Activated CD8-positive, alpha-beta memory T cell treated with anti-CD3 and anti-CD28 coated beads, Interleukin-2, amount 50 U/mL, for 24 hours (primary cell): ENCODE results near the gene UST.

Experiments
- DNase-seq: peaks from one replicate; pipeline ENCODE4 v3.0.0-alpha.2; 2020; ENCODE audit errors: extremely low read depth

The UST gene

DNA sequence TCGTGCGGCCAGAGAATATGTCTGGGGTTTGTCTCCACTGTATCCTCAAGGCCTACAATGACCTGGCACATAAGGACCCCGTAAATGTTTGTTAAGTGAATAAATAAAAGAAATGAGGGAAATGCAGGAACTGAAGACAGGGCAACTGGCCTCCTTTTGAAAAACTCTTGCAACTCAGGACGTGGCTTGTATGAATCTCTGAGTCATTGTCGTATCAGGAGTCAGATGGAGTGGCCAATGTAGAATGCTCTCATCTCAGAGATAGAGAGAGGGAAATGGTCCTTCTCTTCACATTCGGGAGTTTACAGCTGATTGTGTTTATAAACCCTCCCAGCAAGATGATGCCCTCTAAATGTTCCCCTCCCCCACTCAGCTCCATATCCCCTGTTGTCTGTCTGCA lies 57.1 kb downstream of the UST start:
- no peak for DNase-seq

DNA sequence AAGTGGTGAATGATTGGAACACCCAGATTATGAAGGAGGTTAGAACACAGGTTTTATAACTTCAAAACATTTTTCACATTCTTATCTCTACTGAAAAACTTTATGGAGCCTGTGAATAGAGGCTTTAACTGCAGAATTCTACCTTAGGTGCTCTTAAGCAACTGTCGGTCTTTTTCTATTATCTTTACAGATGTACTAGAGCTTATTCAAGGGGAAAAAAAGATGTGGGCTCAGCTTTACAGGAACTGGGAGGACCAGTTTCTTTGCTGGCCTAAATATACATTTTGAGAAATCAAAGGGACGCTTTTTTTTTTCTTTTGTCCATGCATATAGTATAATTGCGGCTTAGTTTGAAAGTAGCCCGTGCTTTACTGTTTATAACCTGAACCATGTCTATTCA lies 58.9 kb downstream of the UST start:
- no peak for DNase-seq

DNA sequence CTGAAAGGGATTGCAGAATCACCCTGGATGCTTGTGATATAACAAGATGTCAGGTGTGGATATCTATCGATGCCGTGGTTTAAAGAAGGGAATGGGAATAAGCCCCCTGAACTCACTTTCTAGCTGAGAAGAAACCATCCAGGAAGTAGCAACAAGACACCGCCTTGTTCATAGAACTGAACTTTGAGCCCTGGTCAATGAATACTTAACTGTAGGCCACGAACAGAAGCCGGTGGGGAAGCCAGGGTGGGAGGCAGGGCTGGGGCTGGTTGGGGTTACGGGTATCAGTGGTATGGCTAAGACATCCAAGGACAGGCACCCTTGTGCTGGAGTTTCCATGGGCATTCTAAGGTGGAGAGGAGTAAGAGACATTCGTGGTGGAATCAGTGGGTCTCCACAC lies 61.0 kb downstream of the UST start:
- DNase-seq: no peak

DNA sequence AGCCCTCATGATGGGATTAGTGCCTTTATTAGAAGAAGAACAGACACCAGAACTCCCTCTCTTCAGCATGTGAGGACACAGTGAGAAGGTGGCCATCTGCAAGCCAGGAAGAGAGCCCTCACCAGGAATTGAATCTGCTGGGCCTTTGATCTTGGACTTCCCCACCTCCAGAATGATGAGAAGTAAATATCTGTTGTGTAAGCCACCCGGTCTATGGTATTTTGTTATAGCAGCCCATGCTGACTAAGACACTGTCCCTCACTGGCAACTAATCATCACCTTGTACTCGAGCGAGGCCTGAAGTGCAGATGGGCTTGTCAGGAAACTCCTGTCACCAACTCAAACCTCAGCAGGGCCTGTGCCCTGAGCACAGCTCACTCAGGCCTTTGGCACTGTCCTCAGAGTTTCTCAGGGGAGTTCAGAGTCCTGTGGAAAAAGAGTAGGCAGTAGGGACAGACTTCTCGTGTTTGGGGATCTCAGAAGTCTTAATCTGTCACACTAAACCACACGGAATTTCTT lies 62.0 kb downstream of the UST start:
- DNase-seq: no peak

DNA sequence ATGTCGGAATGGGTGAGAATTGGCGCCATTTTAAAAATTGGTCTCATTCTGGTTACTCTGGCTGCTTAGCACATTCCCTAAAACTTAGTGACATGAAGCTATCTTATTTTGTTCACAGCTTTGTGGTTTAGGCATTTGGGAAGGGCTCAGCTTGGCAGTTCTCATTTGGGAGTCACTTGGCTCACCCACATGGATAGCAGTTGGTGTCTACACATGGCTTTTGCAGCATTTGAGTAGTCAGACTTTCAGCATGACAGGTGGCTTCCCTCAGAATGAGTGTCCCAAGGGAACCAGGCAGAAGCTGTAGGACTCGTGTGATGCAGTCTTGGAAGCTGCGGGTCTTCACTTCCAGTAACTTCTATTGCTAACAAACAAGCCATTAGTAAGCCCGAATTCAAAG lies 64.6 kb downstream of the UST start:
- no peak for DNase-seq

DNA sequence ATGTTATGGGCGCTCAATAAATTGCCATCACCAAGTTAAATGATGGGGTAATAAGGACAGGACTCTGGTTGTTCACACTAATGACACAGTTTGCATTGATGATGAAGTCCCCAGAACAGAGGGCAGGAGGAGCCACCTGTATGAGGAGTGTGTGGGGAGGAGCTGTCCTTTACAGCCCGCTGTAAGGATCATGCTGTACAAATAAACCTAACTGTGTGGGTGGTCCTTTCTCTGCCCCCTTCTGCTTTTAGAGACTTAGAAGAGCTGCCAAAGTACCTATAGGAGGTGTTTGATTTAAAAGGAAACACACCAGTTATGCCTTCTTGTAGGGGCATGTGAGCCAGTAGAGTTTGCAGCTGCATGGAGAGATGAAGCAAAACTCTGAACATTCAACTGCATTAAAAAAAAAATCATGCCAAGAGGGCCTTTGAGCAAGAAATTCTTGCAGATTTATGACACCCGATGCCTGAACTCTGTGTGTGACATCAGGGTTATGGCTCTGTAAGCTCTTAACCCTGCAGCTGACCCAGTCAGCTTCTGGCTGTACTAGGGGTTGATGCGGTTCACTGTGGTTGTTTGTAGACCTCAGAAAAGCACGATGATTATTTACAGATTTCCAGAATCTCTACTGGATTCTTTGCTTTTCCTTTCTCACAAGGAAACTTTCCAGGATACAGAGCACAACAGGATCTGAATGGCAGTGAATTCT lies 67.4 kb downstream of the UST start:
- no peak for DNase-seq

DNA sequence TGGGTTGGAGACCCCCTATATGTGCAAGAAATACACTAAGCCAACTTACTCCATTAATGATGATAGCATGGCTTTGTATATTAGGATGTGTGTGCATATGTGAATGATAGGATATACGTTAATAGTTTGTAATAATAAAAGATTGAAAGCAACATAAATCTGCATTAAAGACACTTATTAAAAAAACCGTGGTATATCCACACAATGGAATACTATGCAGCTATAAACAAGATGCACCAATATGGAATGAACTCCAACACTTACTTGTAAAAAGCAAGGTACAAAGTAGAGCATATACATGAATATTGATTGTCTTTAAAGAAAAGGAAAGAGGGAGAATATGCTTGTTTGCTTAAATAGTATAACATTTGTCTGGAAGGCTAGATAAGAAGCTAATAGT lies 68.0 kb downstream of the UST start:
- no peak for DNase-seq

DNA sequence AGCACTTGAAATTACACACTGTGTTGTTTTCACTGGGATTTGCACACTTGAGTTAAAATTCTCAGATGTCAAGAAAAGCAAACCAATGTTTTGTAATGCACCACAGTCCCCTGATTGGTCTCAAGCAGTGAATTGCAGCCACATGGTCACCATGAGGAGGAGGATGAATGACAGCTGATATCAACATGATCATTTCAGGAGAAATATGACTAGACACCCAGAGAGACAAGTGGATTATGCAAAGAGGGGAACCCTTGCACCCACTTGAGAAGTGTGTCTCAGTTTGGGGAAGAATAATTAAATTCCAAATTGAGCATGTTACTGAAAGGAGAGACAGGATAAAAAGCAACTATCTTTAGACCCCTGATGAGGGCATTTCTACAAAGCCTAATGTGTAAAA lies 69.3 kb downstream of the UST start:
- DNase-seq: no peak

DNA sequence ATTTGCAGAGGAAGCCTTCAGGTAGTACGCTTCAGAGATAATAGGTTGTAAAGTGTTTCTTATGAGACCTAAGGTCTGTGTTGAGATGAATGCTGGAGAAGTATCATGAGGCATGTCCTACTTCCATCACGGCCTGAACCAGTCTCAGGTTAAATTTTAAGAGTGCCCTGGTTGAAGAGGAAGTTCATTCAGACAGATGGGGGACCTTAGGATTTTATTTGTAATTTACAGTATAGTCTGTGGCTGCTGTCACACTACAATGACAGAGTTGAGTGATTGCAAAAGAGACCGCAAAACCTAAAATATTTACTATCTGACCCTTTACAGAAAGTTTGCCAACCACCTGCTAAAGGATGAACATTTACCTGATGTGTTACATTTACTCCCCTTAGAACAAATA lies 70.9 kb downstream of the UST start:
- DNase-seq: no peak

DNA sequence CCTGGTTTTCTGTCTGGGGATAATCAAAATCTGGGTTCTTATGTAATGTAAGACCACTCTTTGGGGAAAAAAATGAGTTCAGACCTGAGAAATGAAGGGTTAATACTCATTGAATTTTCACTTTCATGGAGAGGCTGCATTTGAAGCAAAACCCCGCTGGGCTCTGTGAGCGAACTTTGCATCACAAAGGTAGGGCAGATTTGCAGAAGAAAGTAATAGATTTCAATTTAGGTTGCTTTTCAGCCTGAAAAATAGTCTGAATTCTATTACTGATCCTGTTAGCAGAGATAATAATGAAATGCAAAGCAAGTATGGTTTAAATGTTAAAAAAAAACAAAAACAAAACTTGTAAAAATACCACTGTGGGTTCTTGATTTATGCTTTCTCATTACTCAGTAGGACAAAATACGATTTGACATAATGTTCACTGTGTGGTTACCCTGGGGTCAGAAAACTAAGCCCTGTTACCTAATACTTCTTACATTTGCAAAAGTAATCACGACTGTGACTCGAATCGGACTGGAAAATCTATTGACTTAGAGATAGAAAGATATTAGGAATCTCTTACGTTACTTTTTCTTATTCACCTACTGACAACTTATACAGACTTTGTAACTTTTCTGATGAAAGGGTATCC lies 72.2 kb downstream of the UST start:
- DNase-seq: no peak

DNA sequence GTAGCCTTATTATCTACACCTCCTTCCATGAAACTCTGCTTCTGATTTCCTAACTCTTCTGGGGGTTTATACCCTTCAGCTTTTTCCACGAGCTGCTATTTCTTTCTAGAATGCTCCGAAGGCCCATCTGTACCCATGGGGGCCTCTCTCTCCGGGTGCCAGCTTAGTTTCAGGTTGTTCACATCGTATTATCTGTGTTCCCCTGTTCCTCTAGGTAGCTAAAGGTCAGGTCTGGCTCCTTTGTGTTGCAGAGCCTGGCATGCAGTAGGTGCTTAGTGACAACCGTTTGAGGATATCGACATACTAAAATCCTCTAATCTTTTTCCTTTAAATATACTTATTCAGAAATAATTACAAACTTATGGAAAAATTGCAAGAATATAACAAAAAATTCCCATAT lies 73.0 kb downstream of the UST start:
- DNase-seq: no peak

DNA sequence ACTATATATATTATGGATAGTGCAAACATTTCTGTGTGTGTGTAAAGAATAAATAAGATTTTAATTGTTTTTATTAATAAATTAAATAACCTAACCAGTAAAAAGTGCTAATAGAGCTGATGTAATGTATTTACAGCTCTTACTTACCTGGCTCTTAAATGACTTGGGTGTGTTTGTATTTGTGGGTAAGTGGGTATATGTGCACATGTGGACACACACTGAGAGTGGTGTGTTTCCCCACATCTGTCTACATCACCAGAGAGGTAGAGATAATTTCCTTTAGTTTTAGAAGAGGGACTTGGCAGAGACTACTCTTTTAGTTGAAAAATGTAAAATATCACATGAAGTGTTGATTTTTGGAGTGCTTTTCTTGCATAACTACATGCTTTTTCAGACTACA lies 76.0 kb downstream of the UST start:
- DNase-seq: no peak

DNA sequence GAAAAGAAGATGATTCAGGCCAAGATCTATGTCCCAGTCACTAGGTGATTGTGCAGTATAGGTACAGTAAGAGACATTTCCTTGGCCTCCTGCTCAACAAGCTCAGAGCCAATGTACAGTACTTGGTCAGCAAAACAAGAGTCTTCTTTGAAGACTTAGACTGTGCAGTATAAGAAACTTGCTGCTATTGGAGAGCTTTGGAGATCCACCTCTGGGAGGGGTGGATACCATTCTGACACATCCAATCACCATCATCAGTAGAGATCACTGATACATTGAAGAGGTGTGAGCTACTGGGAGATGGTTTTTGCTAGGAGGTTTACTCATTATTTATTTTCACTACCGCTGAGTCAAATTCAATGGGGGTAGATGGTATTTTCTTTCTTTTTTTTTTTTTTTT lies 77.5 kb downstream of the UST start:
- DNase-seq: no peak

DNA sequence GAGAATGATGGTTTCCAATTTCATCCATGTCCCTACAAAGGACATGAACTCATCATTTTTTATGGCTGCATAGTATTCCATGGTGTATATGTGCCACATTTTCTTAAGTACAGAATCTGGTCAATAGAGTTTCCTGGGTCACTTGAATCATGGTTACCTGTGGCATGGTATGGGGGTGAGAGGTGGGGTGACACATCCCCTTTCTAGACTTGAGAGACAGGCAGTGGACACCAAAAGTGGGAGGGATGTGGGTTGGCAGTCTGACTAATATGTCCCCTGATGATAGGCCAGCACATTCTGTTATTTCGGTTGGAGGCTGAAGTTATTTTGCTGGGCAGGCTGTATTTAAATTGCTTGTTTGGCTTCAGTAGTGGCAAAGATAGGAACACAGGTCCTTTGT lies 78.1 kb downstream of the UST start:
- DNase-seq: no peak

DNA sequence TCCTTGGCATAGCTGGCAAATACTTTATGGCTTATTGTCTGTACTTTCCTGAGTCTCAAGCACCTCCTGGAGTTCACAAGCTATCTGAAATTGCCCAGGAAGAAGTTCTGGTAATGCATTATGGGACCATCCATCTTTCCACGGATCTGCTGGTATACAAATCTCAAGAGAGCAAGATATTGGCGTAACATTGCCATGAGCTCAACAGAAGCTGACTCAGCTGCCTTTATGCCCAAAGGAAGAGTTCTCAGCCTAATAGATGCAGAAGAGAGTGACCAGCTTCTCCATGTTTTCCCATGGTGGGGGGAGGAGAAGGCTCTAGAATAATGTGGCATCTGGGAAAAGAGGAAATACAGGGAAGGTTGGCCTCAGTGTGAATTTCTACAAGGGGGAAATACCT lies 78.7 kb downstream of the UST start:
- DNase-seq: no peak

DNA sequence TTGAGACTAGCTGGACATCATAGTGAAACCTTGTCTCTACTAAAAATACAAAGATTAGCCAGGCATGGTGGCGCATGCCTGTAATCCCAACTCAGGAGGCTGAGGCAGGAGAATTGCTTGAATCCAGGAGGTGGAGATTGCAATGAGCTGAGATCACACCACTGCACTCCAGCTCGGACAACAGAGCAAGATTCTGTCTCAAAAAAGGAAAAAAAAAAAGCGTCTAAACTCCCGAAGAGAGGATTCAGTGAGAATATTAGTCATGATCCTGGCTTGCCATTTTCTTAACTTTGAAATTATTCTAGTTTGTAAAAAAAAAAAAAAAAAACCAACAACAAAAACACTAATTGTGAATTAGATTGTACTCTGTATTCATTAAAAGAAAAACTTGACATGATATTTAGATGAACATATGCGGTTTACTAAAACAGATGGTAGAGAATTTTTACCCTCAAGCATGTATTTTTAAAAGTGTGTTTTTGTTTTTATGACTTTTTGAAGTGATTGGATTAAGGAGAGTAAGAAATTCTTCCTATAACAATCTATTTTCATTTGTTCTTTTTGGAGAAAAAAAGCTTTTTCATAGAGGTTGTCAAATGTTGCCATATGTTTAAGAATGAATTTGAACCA lies 80.7 kb downstream of the UST start:
- DNase-seq: no peak

DNA sequence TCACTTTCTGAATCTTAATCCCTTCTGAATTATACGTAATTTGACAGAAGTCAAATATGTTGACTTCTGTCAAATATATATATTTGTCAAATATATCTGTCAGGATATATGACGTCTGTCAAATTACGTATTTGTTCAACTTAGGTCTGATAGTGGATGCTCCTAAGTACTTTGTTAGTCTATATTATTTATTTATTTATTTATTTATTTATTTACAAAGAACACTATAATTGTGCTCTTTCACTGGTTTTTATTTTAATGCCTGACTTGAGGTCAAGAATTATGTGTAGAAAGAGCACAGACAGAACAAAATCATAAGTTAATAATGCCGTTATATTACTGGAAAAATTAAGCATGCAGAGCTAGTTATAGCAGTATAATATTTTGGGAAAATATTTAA lies 81.2 kb downstream of the UST start:
- no peak for DNase-seq

DNA sequence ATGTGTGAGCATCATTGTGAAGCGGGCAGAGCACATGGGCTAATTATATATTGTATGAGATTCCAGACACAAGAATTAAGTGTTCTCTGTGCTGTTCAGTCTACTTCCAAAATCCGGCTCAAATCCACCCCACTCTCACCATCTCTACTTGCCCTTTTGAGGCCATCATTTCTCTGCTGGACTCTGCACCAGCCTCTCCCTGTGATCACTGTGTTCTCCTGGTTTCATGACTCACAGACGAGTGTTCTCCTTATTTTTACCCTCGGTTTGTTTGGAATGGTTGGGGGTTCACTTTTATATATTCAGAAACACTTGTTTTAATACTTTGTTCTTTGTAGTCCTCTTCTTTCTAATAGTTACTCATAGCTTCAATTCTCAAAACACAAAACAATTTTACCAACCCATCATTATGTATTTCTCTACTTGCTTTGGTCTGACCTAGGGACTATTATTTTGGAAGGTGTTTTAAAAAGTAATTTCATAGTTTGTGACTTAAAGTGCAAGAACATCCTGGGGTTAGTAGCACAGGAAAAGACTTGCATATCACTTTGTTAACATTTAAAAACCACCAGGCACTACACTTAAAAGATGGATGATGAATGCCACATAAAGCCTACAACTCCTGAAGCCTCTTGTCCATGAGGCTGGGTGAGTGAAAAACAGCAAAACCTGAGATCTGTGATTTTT lies 82.7 kb downstream of the UST start:
- no peak for DNase-seq

DNA sequence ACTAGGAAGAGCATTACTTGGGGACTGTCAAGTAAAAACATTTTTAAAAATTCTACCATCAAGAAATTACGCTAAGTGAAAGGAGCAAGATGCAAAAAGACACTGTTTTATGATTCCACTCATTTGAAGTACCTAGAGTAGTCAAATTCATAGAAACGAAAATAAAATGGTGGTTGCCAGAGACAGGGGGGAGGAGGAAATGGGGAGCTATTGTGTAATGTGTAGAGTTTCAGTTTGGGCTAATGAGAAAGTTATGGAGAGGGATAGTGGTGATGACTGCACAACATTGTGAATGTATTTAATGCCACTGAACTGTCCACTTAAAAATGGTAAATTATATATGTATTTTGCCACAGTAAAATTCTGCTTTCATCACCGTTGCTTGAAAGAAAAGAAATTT lies 83.8 kb downstream of the UST start:
- DNase-seq: no peak

DNA sequence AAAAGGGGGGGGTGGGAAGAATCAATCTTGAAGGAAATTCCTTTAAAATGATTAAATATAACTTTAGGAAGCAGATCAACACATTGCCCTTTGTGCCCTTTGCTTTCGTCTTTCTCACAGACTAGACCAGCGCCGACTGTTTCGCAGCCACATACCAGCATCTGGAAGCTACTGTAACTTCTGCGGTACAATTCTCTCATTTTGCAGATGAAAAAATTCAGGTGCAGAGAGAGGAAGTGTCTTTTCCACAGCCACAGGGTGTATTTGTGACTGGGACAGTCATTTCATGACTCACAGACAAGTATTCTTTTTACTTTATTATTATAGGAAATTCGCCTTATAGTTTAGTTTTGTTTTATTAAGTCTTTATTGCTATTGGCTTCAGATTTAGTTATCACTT lies 84.2 kb downstream of the UST start:
- DNase-seq: no peak

DNA sequence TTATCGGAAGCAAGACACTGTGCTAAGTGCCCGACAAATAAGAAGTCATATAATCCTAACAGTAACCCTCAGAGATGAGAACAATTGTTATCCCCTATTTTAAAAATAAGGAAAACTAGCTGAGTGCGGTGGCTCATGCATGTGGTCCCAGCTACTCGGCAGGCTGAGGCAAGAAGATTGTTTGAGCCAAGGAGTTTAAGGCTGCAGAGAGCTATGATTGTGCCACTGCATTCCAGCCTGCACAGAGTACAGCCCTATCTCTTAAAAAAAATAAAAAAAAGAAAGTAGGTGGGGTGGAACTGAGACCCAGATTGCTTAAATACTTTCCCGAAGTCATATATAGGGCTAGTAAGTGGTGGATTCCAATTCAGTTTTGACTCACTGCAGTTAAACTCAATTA lies 84.7 kb downstream of the UST start:
- DNase-seq: no peak

DNA sequence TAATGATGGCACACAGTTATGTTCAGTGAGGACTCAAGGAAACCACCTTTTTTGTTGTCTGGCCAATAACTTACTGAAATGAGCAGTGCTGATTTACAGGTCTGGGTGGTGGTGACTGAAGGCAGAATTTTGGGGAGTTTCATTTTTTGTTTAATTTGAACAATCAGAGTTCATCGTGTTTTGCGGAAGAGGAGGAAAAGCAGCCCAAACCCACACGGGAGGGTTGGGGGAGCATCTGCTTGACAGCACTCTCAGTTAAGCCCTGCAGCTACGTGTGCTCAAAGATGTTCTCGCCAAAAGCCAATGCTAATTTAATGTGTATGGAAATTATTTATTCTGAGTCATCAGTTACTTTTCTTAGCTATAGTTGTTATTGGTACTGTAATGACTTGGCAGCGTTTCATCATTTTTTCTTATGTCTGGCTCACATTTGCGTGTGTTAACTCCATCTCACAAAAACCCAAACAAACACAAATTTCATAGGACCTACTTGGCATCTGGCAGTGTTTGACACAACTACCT lies 89.2 kb downstream of the UST start:
- DNase-seq: no peak

DNA sequence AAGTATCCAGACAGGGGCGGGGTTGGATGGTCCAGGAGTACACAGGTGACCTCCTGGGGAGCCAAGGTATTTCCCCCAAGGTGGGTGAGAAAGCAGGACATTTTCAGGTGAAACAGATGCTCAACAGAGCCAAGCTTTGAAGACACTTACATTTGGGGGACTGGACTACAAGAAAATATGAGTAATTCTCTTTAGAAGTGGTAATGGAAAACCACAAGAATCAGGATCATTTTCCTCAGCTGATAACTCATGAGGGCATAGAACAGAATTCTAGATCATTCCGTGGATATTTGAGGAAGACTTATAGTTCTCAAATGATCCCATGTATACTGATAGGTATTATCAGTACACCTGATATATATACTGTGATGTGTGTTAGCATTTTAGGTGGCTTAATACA lies 89.9 kb downstream of the UST start:
- no peak for DNase-seq
